Activated B cell treated with CpG ODN at 0.5 μM for 24 hours (primary cell): ENCODE results near the gene GCNT2. TPM values are rescaled to one million over a fixed set of nuclear protein-coding genes. Genes with fewer than 3 reads are reported as not detected.

ENCODE experiments used
- ATAC-seq: fragments of 200-7000 bp; cut with Tn5 transposase; one replicate; pipeline ENCODE4 v1.10.0; 2021; ENCODE audit warnings: low read depth, mild to moderate bottlenecking, moderate library complexity
- CTCF ChIA-PET: fragments of 350-600 bp; sonication (Branson Sonifier 250); formaldehyde crosslinking; loops from one replicate; lab custom pipeline; 2021; ENCODE audit warnings: antibody characterized with exemption; lab: Charles Lee
- POLR2A ChIA-PET: fragments of 350-600 bp; sonication (Branson Sonifier 250); formaldehyde crosslinking; loops from one replicate; lab custom pipeline; 2021; ENCODE audit warnings: antibody characterized with exemption; lab: Charles Lee
- DNase-seq: peaks from one replicate; pipeline ENCODE4 v3.0.0; 2022
- H3K27ac Mint-ChIP-seq: one replicate; pipeline ENCODE4 v1.8.0; 2020; ENCODE audit warnings: mixed read lengths
- H3K27me3 Mint-ChIP-seq: one replicate; pipeline ENCODE4 v1.8.0; 2021; ENCODE audit warnings: mixed read lengths
- H3K36me3 Mint-ChIP-seq: one replicate; pipeline ENCODE4 v1.8.0; 2021; ENCODE audit warnings: low read depth, mixed read lengths
- H3K4me1 Mint-ChIP-seq: one replicate; pipeline ENCODE4 v1.8.0; 2021; ENCODE audit warnings: mixed read lengths
- H3K4me3 Mint-ChIP-seq: one replicate; pipeline ENCODE4 v1.8.0; 2020; ENCODE audit warnings: mild to moderate bottlenecking, mixed read lengths
- H3K9me3 Mint-ChIP-seq: one replicate; pipeline ENCODE4 v1.8.0; 2020; ENCODE audit warnings: mixed read lengths
- CTCF ChIP-seq: fragments of 200-600 bp; IDR thresholded peaks from one replicate; pipeline ENCODE4 v1.8.0; 2022; ENCODE audit warnings: antibody characterized with exemption, mild to moderate bottlenecking
- intact Hi-C: fragments of 100-400 bp; cut with micrococcal nuclease; formaldehyde crosslinking; loops from one replicate; pipeline ENCODE4 v1.15.1; 2024
- total RNA-seq: library from RNA; stranded (reverse); gene quantifications from 2 replicates; pipeline ENCODE4 v1.2.3, GENCODE V29; 2022

GCNT2 gene
- total RNA-seq, 1 donor from 2014 or later, result 25.9 TPM

- intact Hi-C loops, result no loop called here
- POLR2A ChIA-PET, result no interaction called here
Observed at GRCh38 chr6:10550764-10551163, 29.6 kb downstream of the GCNT2 start.

GRCh38 chr6:10552270-10552810 is 31.2 kb downstream of the GCNT2 start:
- ChIA-PET CTCF (no interaction called here), POLR2A (no interaction called here)
- H3K27ac Mint-ChIP-seq, result no peak overlapping the region
- ATAC-seq (no peak), DNase-seq (no peak)
- H3K4me3 Mint-ChIP-seq, result no peak overlapping the region
- no peak for TF ChIP-seq CTCF
- H3K27me3 Mint-ChIP-seq, result no peaks in the 10 kb centered on the region
- intact Hi-C loops, result no loop called here
- peaks cover 52% of the 10 kb centered on the region for H3K36me3 Mint-ChIP-seq
- peaks cover 30% of the 10 kb centered on the region for H3K4me1 Mint-ChIP-seq
- no peaks in the 10 kb centered on the region for H3K9me3 Mint-ChIP-seq

More at GRCh38 chr6:10550764-10551163, 29.6 kb downstream of the GCNT2 start:
- Mint-ChIP-seq H3K36me3 (peaks cover 41% of the 10 kb centered on the region), H3K4me3 (no peak overlapping the region), H3K4me1 (peaks cover 34% of the 10 kb centered on the region), H3K27ac (no peak overlapping the region), H3K9me3 (no peaks in the 10 kb centered on the region), H3K27me3 (no peaks in the 10 kb centered on the region)
- CTCF ChIA-PET, result no interaction called here
- ATAC-seq (no peak), DNase-seq (no peak)
- no peak for TF ChIP-seq CTCF

- H3K27ac Mint-ChIP-seq, result no peak overlapping the region
- H3K27me3 Mint-ChIP-seq, result no peaks in the 10 kb centered on the region
- CTCF ChIA-PET, result no interaction called here
- no peak for ATAC-seq
- H3K36me3 Mint-ChIP-seq, result peaks cover 56% of the 10 kb centered on the region
- POLR2A ChIA-PET, result no interaction called here
- intact Hi-C loops, result no loop called here
- H3K9me3 Mint-ChIP-seq, result no peaks in the 10 kb centered on the region
- no peak for TF ChIP-seq CTCF
- no peak overlapping the region for H3K4me3 Mint-ChIP-seq
- DNase-seq, result no peak
- peaks cover 36% of the 10 kb centered on the region for H3K4me1 Mint-ChIP-seq
Observed at GRCh38 chr6:10553871-10554270, 32.7 kb downstream of the GCNT2 start.

GRCh38 chr6:10554826-10555225 is 33.7 kb downstream of the GCNT2 start:
- TF ChIP-seq CTCF, result no peak
- DNase-seq, result no peak
- no peak overlapping the region for H3K27ac Mint-ChIP-seq
- no peaks in the 10 kb centered on the region for H3K27me3 Mint-ChIP-seq
- peaks cover 43% of the 10 kb centered on the region for H3K4me1 Mint-ChIP-seq
- peaks cover 49% of the 10 kb centered on the region for H3K36me3 Mint-ChIP-seq
- POLR2A ChIA-PET, result no interaction called here
- no peaks in the 10 kb centered on the region for H3K9me3 Mint-ChIP-seq
- intact Hi-C loops, result loop anchor here (5.0 kb wide), 1 partner anchor 43 kb away; no protein-coding TSS in a partner anchor
- no peak for ATAC-seq
- CTCF ChIA-PET, result no interaction called here
- H3K4me3 Mint-ChIP-seq, result no peak overlapping the region

- ATAC-seq (no peak), DNase-seq (no peak)
- Mint-ChIP-seq H3K27me3 (no peaks in the 10 kb centered on the region), H3K36me3 (peaks cover 51% of the 10 kb centered on the region), H3K9me3 (no peaks in the 10 kb centered on the region), H3K27ac (no peak overlapping the region), H3K4me1 (peaks cover 50% of the 10 kb centered on the region), H3K4me3 (no peak overlapping the region)
- no peak for TF ChIP-seq CTCF
- ChIA-PET POLR2A (interaction anchor here (0.6 kb wide), 1 partner anchor 138 kb away, joined by 6 read pairs; no protein-coding TSS in a partner anchor), CTCF (no interaction called here)
- intact Hi-C loops, result loop anchor here (2.0 to 5.0 kb wide), 2 partner anchors 15 to 43 kb away; no protein-coding TSS in a partner anchor
Observed at GRCh38 chr6:10555625-10556309, 34.6 kb downstream of the GCNT2 start.
